CD4-positive, alpha-beta T cell (primary cell): ENCODE data around the gene ASH1L. TPM values are rescaled to one million over a fixed set of nuclear protein-coding genes. Genes with fewer than 3 reads are reported as not detected.

Experiments used
- ATAC-seq: fragments of 200-7000 bp; cut with Tn5 transposase; one replicate; pipeline ENCODE4 v1.10.0; 2022; ENCODE audit warnings: mild to moderate bottlenecking; ENCODE audit not compliant: poor library complexity
- CTCF ChIA-PET: fragments of 350-600 bp; sonication (Branson Sonifier 250); formaldehyde crosslinking; loops from one replicate; lab custom pipeline; 2021; ENCODE audit warnings: antibody characterized with exemption, inconsistent platforms; lab: Charles Lee
- POLR2A ChIA-PET: fragments of 350-600 bp; sonication (Branson Sonifier 250); formaldehyde crosslinking; loops from one replicate; lab custom pipeline; 2021; ENCODE audit warnings: antibody characterized with exemption, inconsistent platforms; lab: Charles Lee
- DNase-seq, 14 experiments: peaks; one replicate each; pipeline ENCODE4 v3.0.0-alpha.2; 2013 to 2020; ENCODE audit warnings: mixed read lengths in 2 of 14
- H3K27ac ChIP-seq, 2 donors: one replicate each; pipeline versions ENCODE4 v1.5.1 to v1.7.0; 2013; ENCODE audit warnings: low read length in 2 of 2, low read depth in 1 of 2, mild to moderate bottlenecking in 1 of 2
- H3K27me3 ChIP-seq, 2 experiments: 1 replicate in 1 of 2; 2 replicates in 1 of 2; pipeline versions ENCODE4 v1.6.1 to v1.7.0; 2013; ENCODE audit warnings: low read length in 2 of 2, control low read depth in 1 of 2, mild to moderate bottlenecking in 1 of 2, moderate library complexity in 1 of 2; ENCODE audit not compliant: insufficient read depth in 2 of 2, control insufficient read depth in 1 of 2
- H3K36me3 ChIP-seq: one replicate; pipeline ENCODE4 v1.6.1; 2013; ENCODE audit warnings: low read length, control low read depth; ENCODE audit not compliant: insufficient read depth
- H3K4me1 ChIP-seq: one replicate; pipeline ENCODE4 v1.6.1; 2013; ENCODE audit warnings: low read length, control low read depth; ENCODE audit not compliant: insufficient read depth
- H3K4me3 ChIP-seq: one replicate; pipeline ENCODE4 v1.5.1; 2013; ENCODE audit warnings: mild to moderate bottlenecking, low read length, moderate library complexity
- H3K9me3 ChIP-seq, 2 experiments: 1 replicate in 1 of 2; 2 replicates in 1 of 2; pipeline versions ENCODE4 v1.6.1 to v1.7.0; 2013; ENCODE audit warnings: low read length in 2 of 2, mild to moderate bottlenecking in 2 of 2, control low read depth in 1 of 2, moderate library complexity in 1 of 2; ENCODE audit not compliant: control insufficient read depth in 1 of 2, insufficient read depth in 1 of 2
- H3K27ac Mint-ChIP-seq: one replicate; pipeline ENCODE4 v1.8.0; 2020; ENCODE audit warnings: mixed read lengths
- H3K27me3 Mint-ChIP-seq: one replicate; pipeline ENCODE4 v1.8.0; 2021; ENCODE audit warnings: mixed read lengths
- H3K36me3 Mint-ChIP-seq: one replicate; pipeline ENCODE4 v1.8.0; 2021; ENCODE audit warnings: low read depth, mixed read lengths
- H3K4me1 Mint-ChIP-seq: one replicate; pipeline ENCODE4 v1.8.0; 2021; ENCODE audit warnings: low read depth, mixed read lengths
- H3K4me3 Mint-ChIP-seq: one replicate; pipeline ENCODE4 v1.8.0; 2020; ENCODE audit warnings: mild to moderate bottlenecking, mixed read lengths
- H3K9me3 Mint-ChIP-seq: one replicate; pipeline ENCODE4 v1.8.0; 2020; ENCODE audit warnings: mixed read lengths
- CTCF ChIP-seq: fragments of 200-600 bp; IDR thresholded peaks from one replicate; pipeline ENCODE4 v1.8.0; 2022; ENCODE audit warnings: antibody characterized with exemption, mild to moderate bottlenecking
- intact Hi-C, 2 experiments: fragments of 100-400 bp; cut with DNase I in 1 of 2; cut with micrococcal nuclease in 1 of 2; formaldehyde crosslinking; loops; one replicate each; pipeline versions ENCODE4 v1.15.1 to v1.9.0; 2023 to 2025; cut with DNase I, micrococcal nuclease
- total RNA-seq, 174 experiments: library from RNA in 2 of 174; stranded (reverse) in 2 of 174; gene quantifications; one replicate each; pipeline ENCODE4 v1.2.3 and lab custom pipeline; 2021 to 2026

ASH1L gene
- total RNA-seq, 2 experiments from 2014 or later: 71.0 to 72.8 TPM

- H3K36me3 Mint-ChIP-seq: no peaks in the 10 kb centered on the region
- Histone ChIP-seq H3K27me3 (peaks cover 25 to 28% of the 10 kb centered on the region in 2 experiments), H3K4me1 (peaks cover 13% of the 10 kb centered on the region), H3K36me3 (no peaks in the 10 kb centered on the region), H3K9me3 (peaks cover 0 to 18% of the 10 kb centered on the region in 2 experiments), H3K4me3 (no peak overlapping the region), H3K27ac (no peak overlapping the region)
- ChIA-PET CTCF (no interaction called here), POLR2A (no interaction called here)
- H3K9me3 Mint-ChIP-seq: no peaks in the 10 kb centered on the region
- no peaks in the 10 kb centered on the region for H3K4me1 Mint-ChIP-seq
- peaks cover 35% of the 10 kb centered on the region for H3K27me3 Mint-ChIP-seq
- intact Hi-C loops: no loop called here
- H3K27ac Mint-ChIP-seq: no peak overlapping the region
- no peak for DNase-seq
- TF ChIP-seq CTCF: no peak
- H3K4me3 Mint-ChIP-seq: no peak overlapping the region
- no peak for ATAC-seq
These were observed 266.7 kb downstream of the ASH1L start for GRCh38 chr1:155295942-155296267.

GRCh38 chr1:155295183-155295941, 267.2 kb downstream of the ASH1L start:
- H3K27ac Mint-ChIP-seq: no peak overlapping the region
- H3K9me3 Mint-ChIP-seq: no peaks in the 10 kb centered on the region
- ChIA-PET POLR2A (no interaction called here), CTCF (no interaction called here)
- Histone ChIP-seq H3K4me3 (no peak overlapping the region), H3K27me3 (peaks cover 25 to 28% of the 10 kb centered on the region in 2 experiments), H3K36me3 (no peaks in the 10 kb centered on the region), H3K9me3 (peaks cover 0 to 18% of the 10 kb centered on the region in 2 experiments), H3K4me1 (peaks cover 13% of the 10 kb centered on the region), H3K27ac (no peak overlapping the region)
- H3K4me1 Mint-ChIP-seq: no peaks in the 10 kb centered on the region
- no peak for ATAC-seq
- no peak for DNase-seq
- peaks cover 35% of the 10 kb centered on the region for H3K27me3 Mint-ChIP-seq
- no peak for TF ChIP-seq CTCF
- intact Hi-C loops: no loop called here
- no peak overlapping the region for H3K4me3 Mint-ChIP-seq
- no peaks in the 10 kb centered on the region for H3K36me3 Mint-ChIP-seq

GRCh38 chr1:155294520-155295182, 268.0 kb downstream of the ASH1L start:
- peaks cover 35% of the 10 kb centered on the region for H3K27me3 Mint-ChIP-seq
- CTCF ChIA-PET: no interaction called here

More at GRCh38 chr1:155294520-155295182, 268.0 kb downstream of the ASH1L start:
- POLR2A ChIA-PET: no interaction called here
- H3K4me3 ChIP-seq: no peak overlapping the region
- DNase-seq (no peak), ATAC-seq (no peak)
- peaks cover 0 to 18% of the 10 kb centered on the region in 2 experiments for H3K9me3 ChIP-seq
- TF ChIP-seq CTCF: no peak
- H3K36me3 ChIP-seq: no peaks in the 10 kb centered on the region
- peaks cover 25 to 28% of the 10 kb centered on the region in 2 experiments for H3K27me3 ChIP-seq
- Mint-ChIP-seq H3K36me3 (no peaks in the 10 kb centered on the region), H3K4me3 (no peak overlapping the region), H3K27ac (no peak overlapping the region), H3K4me1 (no peaks in the 10 kb centered on the region), H3K9me3 (no peaks in the 10 kb centered on the region)
- H3K4me1 ChIP-seq: peaks cover 13% of the 10 kb centered on the region
- no peak overlapping the region for H3K27ac ChIP-seq
- intact Hi-C loops: no loop called here
